Measurements from ENCODE around the gene FBXW7.

FBXW7 gene

DNA sequence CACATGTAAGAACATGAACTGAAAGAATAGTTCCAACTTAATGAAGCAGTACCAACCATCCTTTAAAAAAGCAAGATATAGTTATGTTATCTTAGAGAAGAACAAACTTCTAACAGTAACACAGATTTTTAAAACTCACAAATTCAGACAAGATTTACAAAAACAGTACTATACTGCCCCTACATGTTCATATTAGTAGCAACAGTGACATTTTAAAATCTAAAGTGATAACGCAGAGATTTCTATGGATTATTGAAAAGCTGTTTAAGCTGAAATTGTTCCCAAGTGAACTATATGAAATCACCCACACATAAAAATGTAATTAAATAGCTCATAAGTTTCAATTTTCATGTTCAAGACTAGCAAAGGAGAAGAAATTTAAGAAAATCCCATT is 166.0 kb downstream of the FBXW7 start:
- peak; percentile 32 for TF ChIP-seq CTCF (IDR thresholded peaks at IDR 0.05; ENCODE audit: insufficient read depth, missing control alignments)
- no peak for DNase-seq (ENCODE audit: insufficient read length, low spot score)
- FAIRE-seq, result peak; percentile 32

- FAIRE-seq (peak; percentile 25), DNase-seq (ENCODE audit: insufficient read length, low spot score) (no peak)
- no peak for TF ChIP-seq CTCF (IDR thresholded peaks at IDR 0.05; ENCODE audit: insufficient read depth, missing control alignments)
These were observed 166.5 kb downstream of the FBXW7 start for GRCh38 chr4:152369203-152369901.

DNA sequence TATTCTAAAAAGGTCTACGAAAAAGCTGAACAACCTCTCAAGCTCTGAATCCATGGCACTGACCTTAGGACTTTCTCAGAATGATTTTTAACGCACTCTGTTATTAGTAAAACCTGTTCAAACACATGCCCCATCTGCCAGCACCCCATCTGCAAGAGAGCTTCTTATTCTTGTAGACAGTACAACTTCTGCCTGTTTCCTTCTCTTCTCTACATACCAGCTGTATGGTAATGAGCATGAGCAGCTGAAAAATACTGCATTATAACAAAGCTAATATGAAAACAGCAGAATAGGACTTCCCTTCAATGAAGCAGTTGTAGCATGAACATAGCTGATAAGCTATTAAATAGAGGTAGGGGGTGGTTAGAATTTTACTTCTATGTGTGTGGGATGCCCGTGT is 167.9 kb downstream of the FBXW7 start:
- no peak for TF ChIP-seq CTCF (IDR thresholded peaks at IDR 0.05; ENCODE audit: insufficient read depth, missing control alignments)
- DNase-seq (ENCODE audit: insufficient read length, low spot score) (no peak), FAIRE-seq (no peak)

DNA sequence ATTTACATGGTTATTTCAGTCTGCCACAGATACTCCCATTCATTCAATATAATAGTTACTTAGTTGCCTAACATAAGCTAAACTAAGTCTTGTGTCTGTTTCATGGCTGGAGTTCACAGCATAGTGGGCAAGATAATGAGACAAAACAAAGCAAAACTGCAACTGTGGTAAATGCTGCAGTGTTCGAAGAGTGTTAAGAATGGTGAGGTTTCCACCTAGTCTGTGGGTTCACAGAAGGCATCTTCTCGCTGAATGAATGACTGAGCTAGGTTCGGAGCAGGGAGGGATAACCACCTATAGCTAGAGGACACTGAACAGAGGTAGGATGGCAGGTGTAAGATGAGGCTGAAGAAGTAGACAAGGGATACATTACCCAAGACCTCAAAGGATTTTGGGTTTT is 171.0 kb downstream of the FBXW7 start:
- DNase-seq (ENCODE audit: insufficient read length, low spot score), result no peak
- FAIRE-seq, result no peak
- no peak for TF ChIP-seq CTCF (IDR thresholded peaks at IDR 0.05; ENCODE audit: insufficient read depth, missing control alignments)

- no peak for TF ChIP-seq CTCF (IDR thresholded peaks at IDR 0.05; ENCODE audit: insufficient read depth, missing control alignments)
- DNase-seq (ENCODE audit: insufficient read length, low spot score), result no peak
- peak; percentile 11 for FAIRE-seq
These were observed 171.5 kb downstream of the FBXW7 start for GRCh38 chr4:152364383-152364782.

- no peak for FAIRE-seq
These were observed 172.0 kb downstream of the FBXW7 start for GRCh38 chr4:152363904-152364303.

More at GRCh38 chr4:152363904-152364303, 172.0 kb downstream of the FBXW7 start:
- no peak for TF ChIP-seq CTCF (IDR thresholded peaks at IDR 0.05; ENCODE audit: insufficient read depth, missing control alignments)
- no peak for DNase-seq (ENCODE audit: insufficient read length, low spot score)
